Mammary epithelial cell (primary cell): ENCODE measurements around the gene RHOBTB1.

Experiments
- EZH2 ChIP-seq: IDR thresholded peaks from 2 replicates; pipeline ENCODE4 v1.6.1; 2012; ENCODE audit warnings: low read length, inconsistent platforms, borderline replicate concordance
- TF ChIP-seq, protein P1 (sequence below), 2 donors: IDR thresholded peaks in 1 of 2; conservative IDR thresholded peaks in 1 of 2; 2 replicates each; pipeline ENCODE4 v1.5.1; 2011 to 2012; ENCODE audit warnings: inconsistent platforms in 2 of 2, low read length in 2 of 2, mild to moderate bottlenecking in 2 of 2, control low read depth in 1 of 2, low read depth in 1 of 2; ENCODE audit not compliant: insufficient read depth in 1 of 2; ENCODE audit errors: extremely low read depth in 1 of 2

DNA sequence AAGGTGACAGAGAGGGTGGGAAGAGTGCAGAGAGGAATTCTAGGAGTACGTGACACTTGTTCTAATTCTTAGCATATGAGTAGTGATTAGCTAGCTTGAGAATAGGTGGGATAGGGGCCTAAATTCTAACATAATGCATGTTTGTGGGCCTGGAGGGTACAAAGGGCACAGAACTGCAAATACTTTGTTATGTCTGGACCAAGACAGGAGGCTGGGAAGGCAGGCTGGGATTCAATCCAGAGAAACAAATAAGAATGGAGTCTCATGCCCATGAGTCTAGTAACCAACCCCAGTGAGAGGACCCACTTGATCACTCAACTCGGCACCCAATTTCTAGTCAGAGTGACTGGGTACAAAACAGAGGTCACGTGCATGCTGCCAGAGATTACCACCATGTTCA is 40.9 kb downstream of the RHOBTB1 start:
- TF ChIP-seq, protein P1, sequence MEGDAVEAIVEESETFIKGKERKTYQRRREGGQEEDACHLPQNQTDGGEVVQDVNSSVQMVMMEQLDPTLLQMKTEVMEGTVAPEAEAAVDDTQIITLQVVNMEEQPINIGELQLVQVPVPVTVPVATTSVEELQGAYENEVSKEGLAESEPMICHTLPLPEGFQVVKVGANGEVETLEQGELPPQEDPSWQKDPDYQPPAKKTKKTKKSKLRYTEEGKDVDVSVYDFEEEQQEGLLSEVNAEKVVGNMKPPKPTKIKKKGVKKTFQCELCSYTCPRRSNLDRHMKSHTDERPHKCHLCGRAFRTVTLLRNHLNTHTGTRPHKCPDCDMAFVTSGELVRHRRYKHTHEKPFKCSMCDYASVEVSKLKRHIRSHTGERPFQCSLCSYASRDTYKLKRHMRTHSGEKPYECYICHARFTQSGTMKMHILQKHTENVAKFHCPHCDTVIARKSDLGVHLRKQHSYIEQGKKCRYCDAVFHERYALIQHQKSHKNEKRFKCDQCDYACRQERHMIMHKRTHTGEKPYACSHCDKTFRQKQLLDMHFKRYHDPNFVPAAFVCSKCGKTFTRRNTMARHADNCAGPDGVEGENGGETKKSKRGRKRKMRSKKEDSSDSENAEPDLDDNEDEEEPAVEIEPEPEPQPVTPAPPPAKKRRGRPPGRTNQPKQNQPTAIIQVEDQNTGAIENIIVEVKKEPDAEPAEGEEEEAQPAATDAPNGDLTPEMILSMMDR (conservative IDR thresholded peaks at IDR 0.05 in 1 of 2, IDR thresholded peaks at IDR 0.05 in 1 of 2; ENCODE audit: extremely low read depth in 1 of 2, insufficient read depth in 1 of 2, low read depth in 1 of 2, low read length in 2 of 2): no peak
- TF ChIP-seq EZH2: no peak
